Measurements from ENCODE around the gene TAP2.

- TF ChIP-seq SIN3A (IDR thresholded peaks at IDR 0.05; ENCODE audit: borderline replicate concordance, insufficient read depth, low read length), result no peak
- TF ChIP-seq POLR2AphosphoS5 (IDR thresholded peaks at IDR 0.05; ENCODE audit: low read depth, low read length), result no peak
- no peak for TF ChIP-seq TAF1 (IDR thresholded peaks at IDR 0.05; ENCODE audit: borderline replicate concordance, insufficient read depth, low read length)
- TF ChIP-seq FOXP2 (optimal IDR thresholded peaks at IDR 0.05; ENCODE audit: borderline replicate concordance, extremely low read depth, extremely low read length, insufficient read depth), result no peak
Measured at GRCh38 chr6:32830017-32830416, 8.5 kb downstream of the TAP2 start.

All from PFSK-1 (cell line).